RPMI7951 (cell line): ENCODE results near the gene SH3BP5. TPM values are rescaled to one million over a fixed set of nuclear protein-coding genes. Genes with fewer than 3 reads are reported as not detected.

Experiments
- DNase-seq: peaks from one replicate; pipeline ENCODE4 v3.0.0-alpha.2; 2012; ENCODE audit warnings: low read depth
- total RNA-seq: library from RNA; depleted of rRNA; stranded (reverse); fragments of >200 nt; shearing (Covaris generic); gene quantifications from 2 replicates; pipeline ENCODE4 v1.2.3, GENCODE V29; 2014

The SH3BP5 gene
- total RNA-seq, 1 experiment from 2014 or later, result 2.4 TPM

DNA sequence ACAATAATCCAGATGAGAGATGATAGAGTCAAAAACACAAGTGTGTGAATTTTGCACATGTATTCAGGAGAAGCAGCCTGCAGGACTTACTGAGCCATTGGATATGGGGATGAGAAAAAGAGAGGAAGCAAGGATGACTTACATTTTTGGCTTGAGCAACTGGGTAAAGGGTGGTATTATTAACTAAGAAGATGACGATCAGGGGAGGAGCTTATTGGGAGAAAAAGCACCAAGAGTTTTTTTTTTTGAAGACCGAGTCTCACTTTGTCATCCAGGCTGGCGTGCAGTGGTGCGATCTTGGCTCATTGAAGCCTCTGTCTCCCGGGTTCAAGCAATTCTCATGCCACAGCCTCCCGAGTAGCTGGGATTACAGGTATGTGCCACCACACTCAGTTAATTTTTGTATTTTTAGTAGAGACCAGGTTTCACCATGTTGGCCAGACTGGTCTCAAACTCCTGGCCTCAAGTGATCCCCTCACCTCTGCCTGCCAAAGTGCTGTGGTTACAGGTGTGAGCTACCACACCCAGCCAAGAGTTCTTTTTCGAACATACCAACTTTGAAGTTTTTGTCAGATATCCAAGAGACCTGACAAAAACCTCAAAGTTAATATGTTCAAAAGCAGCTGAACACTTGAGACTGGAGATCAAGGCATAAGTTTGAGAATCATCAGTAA lies 14.8 kb upstream of the SH3BP5 start:
- no peak for DNase-seq

DNA sequence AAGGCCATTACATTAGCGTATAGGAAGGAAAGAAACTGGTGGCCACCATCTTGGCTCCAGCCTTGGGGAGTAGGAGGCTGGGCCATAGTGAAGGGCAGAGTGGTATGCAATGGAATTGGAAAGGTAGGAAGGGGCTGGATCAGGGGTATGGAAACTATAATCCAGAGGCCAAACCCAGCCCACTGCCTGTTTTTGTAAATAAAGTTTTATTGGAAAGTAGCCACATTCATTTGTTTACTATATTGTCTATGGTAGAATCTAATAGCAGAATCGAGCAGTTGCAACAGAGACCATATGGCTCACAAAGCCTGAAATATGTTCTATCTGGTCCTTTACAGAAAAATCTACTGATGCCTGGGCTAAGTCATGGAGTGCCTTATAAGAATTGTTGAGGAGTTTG lies 14.1 kb upstream of the SH3BP5 start:
- DNase-seq, result no peak

DNA sequence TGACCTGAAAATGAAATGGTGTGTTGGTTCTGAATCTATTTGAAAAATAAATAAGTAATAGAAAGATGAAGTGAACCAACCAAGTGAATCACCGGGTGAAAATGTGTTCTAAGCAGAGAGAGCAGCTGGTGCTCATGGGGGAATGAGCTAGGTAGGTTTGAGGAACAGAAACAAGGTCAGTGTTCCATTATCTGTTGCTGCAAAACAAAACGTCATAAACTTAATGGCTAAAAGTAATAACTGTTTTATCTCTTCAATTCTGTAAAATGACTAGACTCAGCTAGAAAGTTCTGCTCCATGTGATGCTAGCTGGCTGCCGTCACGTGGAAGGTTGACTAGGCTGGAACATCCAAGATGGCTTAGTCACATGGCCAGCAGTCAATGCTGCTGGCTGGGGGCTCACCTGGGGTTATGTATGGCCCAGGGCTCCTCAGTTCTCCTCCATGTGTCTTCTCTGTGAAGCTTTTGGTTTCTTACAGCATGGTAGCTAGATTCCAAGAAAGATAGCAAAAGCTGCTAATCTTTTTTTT lies 13.3 kb upstream of the SH3BP5 start:
- no peak for DNase-seq

- no peak for DNase-seq
Measured at GRCh38 chr3:15345066-15345607, 12.8 kb upstream of the SH3BP5 start.

DNA sequence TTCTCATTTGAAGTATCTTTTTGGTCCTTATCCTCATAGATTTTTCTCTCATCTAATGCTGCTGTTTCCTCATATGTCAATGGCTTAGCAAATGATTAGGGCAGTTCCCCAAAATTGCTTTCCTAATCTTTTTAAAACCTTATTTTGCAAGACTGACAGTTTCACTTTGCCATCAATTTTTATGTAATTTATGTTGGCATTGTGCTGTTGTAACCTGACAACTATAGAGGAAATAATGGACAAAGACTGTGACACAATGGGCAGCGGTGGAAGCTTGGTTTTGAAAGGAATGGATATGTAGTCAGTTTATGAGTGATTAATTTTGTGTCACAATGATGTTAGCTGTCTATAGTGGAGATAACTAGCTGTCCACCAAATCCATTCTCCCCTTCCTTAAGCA lies 10.6 kb upstream of the SH3BP5 start:
- no peak for DNase-seq

GRCh38 chr3:15342246-15342645 lies 9.9 kb upstream of the SH3BP5 start:
- DNase-seq, result no peak

DNA sequence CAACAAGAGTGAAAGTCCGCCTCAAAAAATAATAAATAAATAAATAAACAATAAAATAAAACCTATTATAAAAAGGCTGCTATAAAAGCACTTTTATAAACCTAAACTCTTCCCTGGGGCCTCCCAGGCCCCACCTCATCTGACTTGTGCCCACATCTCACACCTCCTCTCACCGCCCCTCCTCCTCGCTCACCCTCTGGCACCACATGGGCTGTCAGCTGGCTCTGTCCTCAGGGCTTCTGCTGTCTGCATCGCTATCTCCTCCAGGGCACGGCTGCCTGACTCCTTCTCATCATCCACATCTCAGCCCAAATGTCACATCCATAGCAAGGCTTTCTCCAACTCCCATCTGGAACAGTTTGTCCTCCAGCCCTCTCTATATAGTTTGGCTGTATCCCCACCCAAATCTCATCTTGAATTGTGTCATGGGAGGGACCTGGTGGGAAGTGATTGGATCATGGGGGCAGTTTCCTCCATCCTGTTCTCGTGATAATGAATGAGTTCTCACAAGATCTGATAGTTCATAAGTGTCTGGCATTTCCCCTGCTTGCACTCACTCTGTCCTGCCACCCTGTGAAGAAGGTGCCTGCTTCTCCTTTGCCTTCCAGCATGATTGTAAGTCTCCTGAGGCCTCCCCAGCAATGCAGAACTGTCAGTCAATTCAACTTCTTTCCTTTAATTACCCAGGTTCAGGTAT lies 8.8 kb upstream of the SH3BP5 start:
- no peak for DNase-seq

DNA sequence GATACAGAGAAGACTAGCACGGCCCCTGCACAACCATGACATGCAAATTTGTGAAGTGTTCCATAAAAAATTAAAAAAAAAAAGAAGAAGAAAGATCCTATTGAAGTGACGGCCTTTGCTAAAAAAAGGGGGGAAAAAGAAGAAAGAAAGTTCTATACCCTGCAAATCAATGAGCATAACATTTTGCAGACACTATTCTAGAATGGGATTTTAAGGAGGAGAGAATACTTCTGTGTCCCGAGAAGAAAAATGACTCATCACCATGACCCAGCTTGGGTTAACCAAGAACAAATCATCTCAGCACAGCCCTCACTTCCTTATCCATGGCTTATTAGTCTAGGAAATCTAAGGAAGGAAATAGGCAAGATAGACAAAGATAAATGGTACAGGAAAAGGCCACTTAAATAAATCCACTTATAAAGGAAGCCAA lies 7.4 kb upstream of the SH3BP5 start:
- peak; percentile 70 for DNase-seq

GRCh38 chr3:15339001-15339400 lies 6.6 kb upstream of the SH3BP5 start:
- DNase-seq, result no peak

DNA sequence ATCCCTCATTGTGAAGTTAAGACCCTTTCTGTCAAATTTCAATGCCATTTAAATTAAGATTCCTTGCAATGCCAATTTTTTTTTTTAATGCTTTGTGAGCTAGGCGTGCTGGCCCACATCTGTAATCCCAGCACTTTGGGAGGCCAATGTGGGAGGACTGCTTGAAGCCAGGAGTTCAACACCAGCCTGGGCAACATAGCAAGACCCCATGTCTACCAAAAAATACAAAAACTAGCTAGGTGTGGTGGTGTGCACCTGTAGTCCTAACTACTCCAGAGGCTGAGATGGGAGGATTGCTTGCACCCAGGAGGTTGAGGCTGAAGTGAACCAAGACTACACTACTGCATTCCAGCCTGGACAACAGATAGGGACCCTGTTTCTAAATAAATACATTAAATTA lies 5.6 kb upstream of the SH3BP5 start:
- DNase-seq, result no peak

- no peak for DNase-seq
Measured at GRCh38 chr3:15336057-15336456, 3.7 kb upstream of the SH3BP5 start.

GRCh38 chr3:15333956-15334263 lies 1.5 kb upstream of the SH3BP5 start:
- DNase-seq, result no peak

GRCh38 chr3:15333099-15333955 lies 941 bp upstream of the SH3BP5 start:
- no peak for DNase-seq

DNA sequence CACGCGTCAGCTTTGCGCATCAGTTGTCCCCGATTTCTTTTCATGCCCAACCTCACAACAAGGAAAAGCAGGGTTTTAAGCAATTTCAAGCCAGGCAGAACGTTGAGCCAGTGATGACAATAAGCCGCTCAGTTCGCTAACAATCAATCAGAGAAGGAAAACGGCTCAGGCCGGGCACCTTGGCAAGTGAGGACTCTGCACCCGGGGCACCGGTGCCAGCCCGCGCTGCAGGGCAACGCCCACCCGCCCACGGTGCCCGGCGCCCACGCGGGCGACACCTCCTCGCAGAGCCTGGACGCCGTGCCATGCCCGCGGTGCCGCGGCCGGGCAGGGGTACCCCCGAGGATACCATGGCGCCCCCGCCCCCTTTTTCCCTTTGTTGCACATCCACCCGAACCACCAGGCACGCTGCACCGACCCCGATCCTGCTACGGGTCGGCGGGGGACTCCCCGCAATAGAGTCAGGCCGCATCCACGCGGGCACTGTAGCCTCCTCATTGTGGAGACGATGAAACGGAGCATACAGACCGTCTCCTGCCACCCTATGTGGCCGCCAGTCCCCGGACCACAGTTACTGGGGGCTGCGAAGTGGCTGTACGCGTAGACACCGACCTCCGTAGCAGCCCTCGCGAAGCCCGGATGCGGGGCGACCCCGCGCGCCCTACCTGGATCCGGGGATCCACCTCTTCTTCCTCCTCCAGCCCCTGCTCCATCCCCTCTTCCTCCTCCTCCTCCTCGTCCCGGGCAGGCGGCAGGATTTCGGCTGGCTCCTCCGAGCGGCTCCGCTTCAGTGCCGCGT lies 581 bp downstream of the SH3BP5 start:
- DNase-seq, result peak; percentile 13

DNA sequence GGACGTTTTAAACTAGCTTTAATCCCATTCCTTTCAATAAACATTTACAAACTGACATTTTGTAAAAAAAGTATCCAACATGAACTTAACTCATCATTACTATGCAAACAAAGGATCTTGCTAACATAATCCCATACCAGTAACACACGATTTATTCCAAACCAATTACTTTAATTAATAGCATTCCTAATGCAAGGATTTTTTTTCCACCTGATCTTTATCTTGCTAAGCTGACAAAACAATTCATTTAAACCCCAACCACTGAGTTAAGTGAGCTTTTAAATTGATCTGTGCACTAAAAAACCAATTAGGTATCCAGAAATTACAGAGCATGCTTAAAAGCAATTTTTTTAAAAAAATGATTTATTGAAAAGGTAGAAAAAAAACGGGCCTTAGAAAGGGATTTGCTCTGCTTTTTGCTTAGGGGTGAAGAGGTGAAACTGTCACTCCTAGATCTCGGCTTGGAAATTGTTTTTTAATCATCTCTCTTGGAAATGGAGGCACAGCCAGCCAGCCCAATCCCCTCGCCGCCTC lies 1.2 kb downstream of the SH3BP5 start:
- DNase-seq, result no peak

DNA sequence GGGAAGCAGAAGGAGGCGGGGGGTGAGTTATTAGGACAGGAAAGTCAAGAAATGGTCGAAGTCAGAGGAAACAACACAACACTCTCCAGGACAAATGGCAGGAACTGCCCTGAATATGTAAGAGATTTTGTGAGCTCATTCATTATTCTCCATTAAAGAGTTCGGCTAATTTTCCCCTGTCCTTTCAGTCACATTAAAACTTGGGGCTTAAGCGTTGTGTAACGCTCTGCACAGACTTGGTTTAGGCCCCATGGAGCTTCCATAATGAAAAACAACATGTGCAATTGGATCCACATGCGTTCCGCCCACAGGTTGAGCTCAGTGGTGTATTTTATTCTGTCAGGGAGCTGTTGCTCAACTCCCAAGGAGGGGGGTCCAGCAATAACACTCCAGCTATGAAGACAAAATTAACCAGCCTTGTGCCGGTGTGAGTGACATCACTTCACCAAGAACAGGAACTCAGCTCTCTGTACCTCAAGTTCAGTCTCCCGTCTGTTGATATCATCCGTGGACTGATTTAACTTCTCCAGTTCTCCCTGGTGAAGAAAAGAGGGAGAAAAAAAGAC lies 2.3 kb downstream of the SH3BP5 start:
- no peak for DNase-seq

DNA sequence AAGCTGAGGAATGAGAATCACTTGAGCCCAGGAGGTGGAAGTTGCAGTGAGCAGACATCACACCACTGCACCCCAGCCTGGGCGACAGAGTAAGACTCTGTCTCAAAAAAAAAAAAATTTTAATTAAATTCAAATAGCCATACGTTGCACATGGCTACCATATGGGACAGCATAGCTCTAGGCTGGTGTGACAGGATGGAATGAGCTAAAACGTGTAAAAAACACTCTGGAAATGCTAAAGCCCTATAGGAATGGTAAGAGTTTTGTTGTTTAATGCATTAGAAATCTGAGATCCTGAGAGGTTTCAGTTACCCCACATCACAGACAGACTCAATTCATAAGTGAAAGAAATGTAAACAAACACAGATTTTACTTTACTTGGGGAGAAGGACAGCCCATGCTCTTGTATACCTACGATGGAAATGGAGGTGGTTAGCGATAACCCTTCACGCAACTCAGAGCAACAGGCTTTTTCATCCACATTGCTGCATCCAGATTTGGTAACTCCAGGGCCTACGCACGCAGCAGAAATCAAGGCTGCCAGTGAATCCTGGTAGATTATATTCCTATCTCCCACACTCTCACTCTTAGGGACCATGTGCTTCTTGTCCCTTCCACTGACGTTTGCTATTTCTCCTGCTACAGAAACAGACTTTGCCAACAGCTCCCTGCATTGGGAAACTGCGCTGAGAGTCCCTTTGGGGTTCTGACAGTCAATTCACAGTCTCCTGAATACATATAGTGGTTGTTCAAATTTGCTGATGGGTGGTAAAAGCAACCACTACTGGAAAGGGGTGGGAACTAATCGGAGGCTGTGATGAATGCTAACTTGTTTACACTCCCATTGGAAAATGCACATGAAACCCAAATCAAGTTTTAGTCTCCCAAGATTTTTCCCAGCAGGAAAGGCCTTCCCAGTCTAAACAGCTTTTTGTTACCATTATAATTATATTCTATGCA lies 3.1 kb downstream of the SH3BP5 start:
- no peak for DNase-seq

DNA sequence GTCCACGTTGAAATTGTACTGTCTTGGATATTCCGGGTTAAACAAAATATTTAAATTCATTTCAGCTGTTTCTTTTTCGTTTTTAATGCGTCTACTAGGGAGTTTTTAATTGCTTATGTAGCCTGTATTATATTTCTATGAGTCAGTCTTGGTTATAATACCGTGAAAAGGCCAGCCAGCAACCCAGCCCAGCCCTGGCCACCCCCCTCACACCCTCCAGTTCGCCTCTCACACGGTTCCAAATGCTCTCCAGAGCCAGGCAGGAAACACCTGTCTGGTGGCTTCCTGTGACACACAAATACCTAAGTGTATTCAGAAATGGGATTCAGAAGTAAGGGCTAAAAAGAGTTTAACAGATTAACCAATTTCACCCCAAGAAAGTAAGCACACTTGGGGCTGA lies 4.4 kb downstream of the SH3BP5 start:
- DNase-seq, result no peak

DNA sequence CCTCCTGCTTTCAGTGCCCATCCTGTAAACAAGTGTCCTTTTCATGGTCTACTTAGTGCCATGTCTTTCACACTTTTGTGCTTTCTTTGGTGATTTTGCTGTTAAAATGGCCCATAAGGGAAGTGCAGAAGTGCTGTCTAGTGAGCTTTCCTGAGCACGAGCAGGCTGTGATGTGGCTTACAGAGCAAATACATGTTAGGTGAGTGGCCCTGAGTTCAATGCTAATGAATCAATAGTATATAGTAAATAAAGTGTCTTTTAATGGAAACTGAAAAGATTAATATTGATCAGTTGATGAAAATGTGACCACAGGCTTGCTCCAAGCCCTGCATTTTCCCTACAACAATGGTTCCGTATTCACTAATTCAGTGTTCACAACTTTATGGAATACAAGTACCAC lies 5.7 kb downstream of the SH3BP5 start:
- no peak for DNase-seq

GRCh38 chr3:15326037-15326436 lies 6.3 kb downstream of the SH3BP5 start:
- no peak for DNase-seq
